Mammary epithelial cell (primary cell): ENCODE results near the gene TARBP2.
A peak's percentile ranks its signal among the peaks of the same experiment; 100 is the strongest.

Source experiments
- EZH2 ChIP-seq: IDR thresholded peaks from 2 replicates; pipeline ENCODE4 v1.6.1; 2012; ENCODE audit warnings: low read length, inconsistent platforms, borderline replicate concordance
- TF ChIP-seq, protein P1 (sequence below), 2 donors: IDR thresholded peaks in 1 of 2; conservative IDR thresholded peaks in 1 of 2; 2 replicates each; pipeline ENCODE4 v1.5.1; 2011 to 2012; ENCODE audit warnings: inconsistent platforms in 2 of 2, low read length in 2 of 2, mild to moderate bottlenecking in 2 of 2, control low read depth in 1 of 2, low read depth in 1 of 2; ENCODE audit not compliant: insufficient read depth in 1 of 2; ENCODE audit errors: extremely low read depth in 1 of 2

DNA sequence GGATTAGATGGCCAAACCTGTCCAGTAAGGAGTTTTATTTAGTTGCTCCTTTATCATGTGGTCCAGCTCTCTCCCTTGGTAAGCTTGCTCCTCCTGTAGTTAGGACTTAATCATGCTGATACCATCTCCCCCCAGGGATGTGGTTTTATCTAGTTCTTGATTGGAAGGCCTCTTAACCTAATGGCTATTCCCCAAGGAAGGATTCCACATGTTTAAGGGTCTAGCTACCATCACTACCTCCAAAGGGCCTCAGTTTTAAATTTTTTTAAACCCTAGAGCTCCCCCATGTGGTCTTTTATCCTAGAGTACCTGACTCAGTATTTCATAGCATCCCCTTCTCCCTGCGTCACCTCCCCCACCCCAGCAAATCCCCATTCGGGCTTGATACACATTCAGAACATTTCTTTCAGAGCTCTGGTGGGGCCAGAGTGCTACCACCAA lies 24.3 kb upstream of the TARBP2 start:
- TF ChIP-seq, protein P1, sequence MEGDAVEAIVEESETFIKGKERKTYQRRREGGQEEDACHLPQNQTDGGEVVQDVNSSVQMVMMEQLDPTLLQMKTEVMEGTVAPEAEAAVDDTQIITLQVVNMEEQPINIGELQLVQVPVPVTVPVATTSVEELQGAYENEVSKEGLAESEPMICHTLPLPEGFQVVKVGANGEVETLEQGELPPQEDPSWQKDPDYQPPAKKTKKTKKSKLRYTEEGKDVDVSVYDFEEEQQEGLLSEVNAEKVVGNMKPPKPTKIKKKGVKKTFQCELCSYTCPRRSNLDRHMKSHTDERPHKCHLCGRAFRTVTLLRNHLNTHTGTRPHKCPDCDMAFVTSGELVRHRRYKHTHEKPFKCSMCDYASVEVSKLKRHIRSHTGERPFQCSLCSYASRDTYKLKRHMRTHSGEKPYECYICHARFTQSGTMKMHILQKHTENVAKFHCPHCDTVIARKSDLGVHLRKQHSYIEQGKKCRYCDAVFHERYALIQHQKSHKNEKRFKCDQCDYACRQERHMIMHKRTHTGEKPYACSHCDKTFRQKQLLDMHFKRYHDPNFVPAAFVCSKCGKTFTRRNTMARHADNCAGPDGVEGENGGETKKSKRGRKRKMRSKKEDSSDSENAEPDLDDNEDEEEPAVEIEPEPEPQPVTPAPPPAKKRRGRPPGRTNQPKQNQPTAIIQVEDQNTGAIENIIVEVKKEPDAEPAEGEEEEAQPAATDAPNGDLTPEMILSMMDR (conservative IDR thresholded peaks at IDR 0.05 in 1 of 2, IDR thresholded peaks at IDR 0.05 in 1 of 2; ENCODE audit: extremely low read depth in 1 of 2, insufficient read depth in 1 of 2, low read depth in 1 of 2, low read length in 2 of 2), result peak; percentile 14 to 32
- no peak for TF ChIP-seq EZH2
